H1 (cell line): ENCODE results near the gene RGS6.

Source experiments
- CBX5 ChIP-seq: fragments of 300-800, 300-1000 bp; sonication (generic); IDR thresholded peaks from 2 replicates; pipeline ENCODE4 v1.7.1; 2016; ENCODE audit warnings: antibody characterized with exemption, low read length, low read depth
- CEBPB ChIP-seq: IDR thresholded peaks from 2 replicates; pipeline ENCODE4 v1.6.1; 2012; ENCODE audit warnings: low read depth, low read length
- CREB1 ChIP-seq: IDR thresholded peaks from 2 replicates; pipeline ENCODE4 v1.6.1; 2012; ENCODE audit warnings: inconsistent platforms
- CTCF ChIP-seq, 3 experiments: IDR thresholded peaks; 1 replicate in 2 of 3; 2 replicates in 1 of 3; pipeline versions ENCODE4 v1.5.1 to v1.6.1; 2011; ENCODE audit warnings: low read length in 3 of 3, mild to moderate bottlenecking in 3 of 3, inconsistent platforms in 2 of 3, low read depth in 1 of 3, moderate library complexity in 1 of 3; ENCODE audit not compliant: insufficient read depth in 1 of 3; ENCODE audit errors: control extremely low read depth in 1 of 3
- EZH2 ChIP-seq: fragments of 200-600 bp; sonication (generic); IDR thresholded peaks from 2 replicates; pipeline ENCODE4 v1.7.1; 2012; ENCODE audit warnings: low read depth, mild to moderate bottlenecking, moderate library complexity, low read length, inconsistent platforms; ENCODE audit not compliant: severe bottlenecking
- HDAC6 ChIP-seq: IDR thresholded peaks from one replicate; pipeline ENCODE4 v1.7.1; 2012; ENCODE audit warnings: low read depth, mild to moderate bottlenecking, inconsistent platforms, low read length, moderate library complexity
- JUND ChIP-seq: IDR thresholded peaks from 2 replicates; pipeline ENCODE4 v1.6.1; 2011; ENCODE audit warnings: mild to moderate bottlenecking, improper control_type of control experiment, low read length
- KDM4A ChIP-seq: IDR thresholded peaks from one replicate; pipeline ENCODE4 v1.7.1; 2012; ENCODE audit warnings: low read depth, mild to moderate bottlenecking, moderate library complexity, low read length, inconsistent platforms; ENCODE audit not compliant: severe bottlenecking
- PHF8 ChIP-seq: fragments of 200-600 bp; sonication (generic); conservative IDR thresholded peaks from 2 replicates; pipeline ENCODE4 v1.7.1; 2012; ENCODE audit warnings: low read depth, mild to moderate bottlenecking, inconsistent platforms, low read length, moderate library complexity
- POLR2A ChIP-seq, 2 experiments: IDR thresholded peaks; 1 replicate in 1 of 2; 2 replicates in 1 of 2; pipeline ENCODE4 v1.6.1; 2011; ENCODE audit warnings: low read depth in 2 of 2, low read length in 2 of 2, mild to moderate bottlenecking in 2 of 2; ENCODE audit errors: control extremely low read depth in 1 of 2
- POLR2AphosphoS5 ChIP-seq: IDR thresholded peaks from 2 replicates; pipeline ENCODE4 v1.6.1; 2011; ENCODE audit warnings: low read depth, low read length
- RAD21 ChIP-seq, 2 experiments: IDR thresholded peaks in 1 of 2; conservative IDR thresholded peaks in 1 of 2; 2 replicates each; pipeline ENCODE4 v1.6.1; 2011; ENCODE audit warnings: low read depth in 2 of 2, low read length in 2 of 2, improper control_type of control experiment in 1 of 2, inconsistent platforms in 1 of 2, mild to moderate bottlenecking in 1 of 2, moderate library complexity in 1 of 2
- SAP30 ChIP-seq: fragments of 300-600 bp; sonication (generic); IDR thresholded peaks from 2 replicates; pipeline ENCODE4 v1.7.1; 2012; ENCODE audit warnings: low read length, moderate library complexity, mild to moderate bottlenecking, inconsistent platforms; ENCODE audit not compliant: insufficient read depth, insufficient replicate concordance
- SRF ChIP-seq: IDR thresholded peaks from 2 replicates; pipeline ENCODE4 v1.6.1; 2011; ENCODE audit warnings: mild to moderate bottlenecking, low read depth, low read length, moderate library complexity

- TF ChIP-seq JUND = no peak
- no peak for TF ChIP-seq PHF8
- TF ChIP-seq CTCF (IDR thresholded peaks at IDR 0.05; ENCODE audit: control extremely low read depth in 1 of 3, insufficient read depth in 1 of 3, low read depth in 1 of 3, low read length in 3 of 3) = no peak
- no peak for TF ChIP-seq HDAC6
- TF ChIP-seq KDM4A = no peak
- no peak for TF ChIP-seq CBX5
- TF ChIP-seq SAP30 = no peak
- TF ChIP-seq EZH2 = no peak
- no peak for TF ChIP-seq POLR2A (IDR thresholded peaks at IDR 0.05; ENCODE audit: control extremely low read depth in 1 of 2, low read depth in 2 of 2, low read length in 2 of 2)
- no peak for TF ChIP-seq SRF
- TF ChIP-seq RAD21 (IDR thresholded peaks at IDR 0.05 in 1 of 2, conservative IDR thresholded peaks at IDR 0.05 in 1 of 2; ENCODE audit: low read depth in 2 of 2, low read length in 2 of 2) = no peak
- TF ChIP-seq CEBPB = no peak
- no peak for TF ChIP-seq CREB1
- TF ChIP-seq POLR2AphosphoS5 = no peak
Measured at GRCh38 chr14:72462056-72462455, 529.8 kb downstream of the RGS6 start.
